ENCODE data around the gene PTGER2.

Gene PTGER2

DNA sequence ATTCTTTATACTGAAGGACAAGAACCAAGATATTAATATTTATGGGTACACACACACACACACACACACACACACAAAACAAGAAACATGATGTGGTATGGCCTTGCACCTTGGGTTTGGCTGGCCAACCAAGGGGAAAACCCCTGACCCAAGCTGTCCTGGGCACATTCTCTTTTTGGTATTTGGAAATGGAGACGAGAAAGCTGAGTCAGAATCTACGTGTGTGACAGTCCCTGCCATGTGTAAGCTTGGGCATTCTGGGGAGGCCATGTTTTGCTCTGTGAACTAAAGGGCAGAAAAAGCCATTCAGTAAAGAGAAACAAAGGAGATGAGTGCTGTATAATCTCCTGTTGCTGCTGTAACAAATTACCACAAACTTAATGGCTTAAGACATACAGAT, 35.6 kb downstream of the PTGER2 start:
- H2AFZ ChIP-seq (ENCODE audit: low read length), result no peak overlapping the region
- H3K9ac ChIP-seq (ENCODE audit: low read length), result no peak overlapping the region
- no peaks in the 10 kb centered on the region for H3K79me2 ChIP-seq (ENCODE audit: insufficient read depth, low read length)
- no peak overlapping the region for H3K27ac ChIP-seq (ENCODE audit: low read depth, low read length, poor library complexity, severe bottlenecking)
- no peaks in the 10 kb centered on the region for H3K4me1 ChIP-seq (ENCODE audit: insufficient read depth, low read length, severe bottlenecking)
- H3K27me3 ChIP-seq (ENCODE audit: insufficient read depth, low read length), result no peaks in the 10 kb centered on the region
- H3K9me2 ChIP-seq (ENCODE audit: low read depth, low read length), result no peaks in the 10 kb centered on the region
- TF ChIP-seq, protein P1, sequence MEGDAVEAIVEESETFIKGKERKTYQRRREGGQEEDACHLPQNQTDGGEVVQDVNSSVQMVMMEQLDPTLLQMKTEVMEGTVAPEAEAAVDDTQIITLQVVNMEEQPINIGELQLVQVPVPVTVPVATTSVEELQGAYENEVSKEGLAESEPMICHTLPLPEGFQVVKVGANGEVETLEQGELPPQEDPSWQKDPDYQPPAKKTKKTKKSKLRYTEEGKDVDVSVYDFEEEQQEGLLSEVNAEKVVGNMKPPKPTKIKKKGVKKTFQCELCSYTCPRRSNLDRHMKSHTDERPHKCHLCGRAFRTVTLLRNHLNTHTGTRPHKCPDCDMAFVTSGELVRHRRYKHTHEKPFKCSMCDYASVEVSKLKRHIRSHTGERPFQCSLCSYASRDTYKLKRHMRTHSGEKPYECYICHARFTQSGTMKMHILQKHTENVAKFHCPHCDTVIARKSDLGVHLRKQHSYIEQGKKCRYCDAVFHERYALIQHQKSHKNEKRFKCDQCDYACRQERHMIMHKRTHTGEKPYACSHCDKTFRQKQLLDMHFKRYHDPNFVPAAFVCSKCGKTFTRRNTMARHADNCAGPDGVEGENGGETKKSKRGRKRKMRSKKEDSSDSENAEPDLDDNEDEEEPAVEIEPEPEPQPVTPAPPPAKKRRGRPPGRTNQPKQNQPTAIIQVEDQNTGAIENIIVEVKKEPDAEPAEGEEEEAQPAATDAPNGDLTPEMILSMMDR (IDR thresholded peaks at IDR 0.05; ENCODE audit: low read length), result no peak
- TF ChIP-seq EZH2 (IDR thresholded peaks at IDR 0.05; ENCODE audit: borderline replicate concordance, low read length), result no peak
- H3F3A ChIP-seq (ENCODE audit: insufficient read depth, low read length), result no peaks in the 10 kb centered on the region
- no peaks in the 10 kb centered on the region for H3K36me3 ChIP-seq (ENCODE audit: insufficient read depth, low read length)
- H3K9me3 ChIP-seq (ENCODE audit: low read length), result no peaks in the 10 kb centered on the region
- no peak overlapping the region for H3K4me2 ChIP-seq (ENCODE audit: low read length)
- no peaks in the 10 kb centered on the region for H4K20me1 ChIP-seq (ENCODE audit: insufficient read depth, low read length)
- no peak overlapping the region for H3K4me3 ChIP-seq (ENCODE audit: low read depth, low read length, poor library complexity, severe bottlenecking)

DNA sequence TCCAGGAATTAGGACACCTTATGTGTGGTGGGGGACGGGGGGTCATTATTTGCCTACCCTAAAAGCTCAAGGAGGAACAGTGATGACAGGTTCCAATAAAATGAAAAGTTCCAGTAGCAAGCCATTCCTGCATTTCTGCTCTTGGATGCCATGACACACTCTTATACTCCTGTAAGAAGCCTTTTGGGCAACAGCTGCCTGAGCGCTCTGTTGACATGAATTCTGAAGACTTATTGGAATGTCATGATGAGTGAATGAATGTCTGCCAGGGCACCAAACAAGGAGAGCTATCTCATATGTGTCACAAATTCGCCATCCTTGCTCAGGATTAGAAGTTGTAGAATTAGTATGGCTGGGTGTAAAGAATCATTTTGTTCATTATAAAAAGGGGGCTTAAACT, 36.3 kb downstream of the PTGER2 start:
- no peak for TF ChIP-seq EZH2 (IDR thresholded peaks at IDR 0.05; ENCODE audit: borderline replicate concordance, low read length)
- TF ChIP-seq, protein P1 (IDR thresholded peaks at IDR 0.05; ENCODE audit: low read length), result no peak
- Histone ChIP-seq H3K79me2 (ENCODE audit: insufficient read depth, low read length) (no peaks in the 10 kb centered on the region), H3K36me3 (ENCODE audit: insufficient read depth, low read length) (no peaks in the 10 kb centered on the region), H3K4me2 (ENCODE audit: low read length) (no peak overlapping the region), H3K27me3 (ENCODE audit: insufficient read depth, low read length) (no peaks in the 10 kb centered on the region), H3K9me3 (ENCODE audit: low read length) (no peaks in the 10 kb centered on the region), H3K27ac (ENCODE audit: low read depth, low read length, poor library complexity, severe bottlenecking) (no peak overlapping the region), H2AFZ (ENCODE audit: low read length) (no peak overlapping the region), H3K4me1 (ENCODE audit: insufficient read depth, low read length, severe bottlenecking) (no peaks in the 10 kb centered on the region), H4K20me1 (ENCODE audit: insufficient read depth, low read length) (no peaks in the 10 kb centered on the region), H3K4me3 (ENCODE audit: low read depth, low read length, poor library complexity, severe bottlenecking) (no peak overlapping the region), H3F3A (ENCODE audit: insufficient read depth, low read length) (no peaks in the 10 kb centered on the region), H3K9ac (ENCODE audit: low read length) (no peak overlapping the region), H3K9me2 (ENCODE audit: low read depth, low read length) (no peaks in the 10 kb centered on the region)

DNA sequence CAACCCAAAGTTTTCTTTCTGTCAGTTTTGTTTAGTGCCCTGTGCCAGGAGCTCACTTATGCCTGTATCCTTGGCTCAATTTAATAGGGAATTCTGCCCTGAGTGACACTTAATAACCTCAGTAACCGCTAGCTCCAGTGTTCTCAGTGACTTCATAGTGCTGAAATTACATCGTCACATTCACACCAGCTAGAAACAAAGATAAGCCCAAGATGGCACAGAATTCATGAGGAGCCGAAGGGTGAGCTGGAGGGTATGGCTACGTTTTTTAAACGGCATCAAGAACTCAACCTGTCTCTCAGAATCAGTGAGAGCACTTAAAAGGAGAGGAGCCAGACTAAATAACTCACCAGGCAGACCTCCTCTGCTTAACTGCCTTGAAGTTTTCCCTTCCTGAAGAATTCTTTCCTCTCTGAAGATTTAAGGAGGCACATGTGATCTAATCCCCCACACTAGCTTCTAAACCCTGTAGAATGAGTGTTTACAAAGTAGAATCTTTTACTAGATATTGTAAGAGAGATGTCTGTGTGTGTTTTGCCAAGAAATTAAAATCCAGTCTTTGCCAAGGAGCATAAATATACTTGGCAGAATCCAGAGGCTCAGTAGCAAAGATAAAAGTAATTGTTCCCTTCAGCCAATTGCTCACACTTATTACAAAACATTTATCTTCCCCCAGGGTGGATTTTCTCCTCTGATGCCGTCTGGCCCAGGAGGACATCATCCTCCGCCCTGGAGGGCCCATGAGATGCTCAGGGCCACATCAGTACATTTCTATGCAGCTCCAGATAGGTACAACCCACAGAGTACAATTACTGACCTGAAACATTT, 37.3 kb downstream of the PTGER2 start:
- no peak overlapping the region for H3K4me2 ChIP-seq (ENCODE audit: low read length)
- no peaks in the 10 kb centered on the region for H3K9me3 ChIP-seq (ENCODE audit: low read length)
- no peaks in the 10 kb centered on the region for H3K27me3 ChIP-seq (ENCODE audit: insufficient read depth, low read length)
- no peak overlapping the region for H2AFZ ChIP-seq (ENCODE audit: low read length)
- H3K36me3 ChIP-seq (ENCODE audit: insufficient read depth, low read length), result no peaks in the 10 kb centered on the region
- no peaks in the 10 kb centered on the region for H3F3A ChIP-seq (ENCODE audit: insufficient read depth, low read length)
- no peaks in the 10 kb centered on the region for H3K9me2 ChIP-seq (ENCODE audit: low read depth, low read length)
- no peak overlapping the region for H3K9ac ChIP-seq (ENCODE audit: low read length)
- no peaks in the 10 kb centered on the region for H4K20me1 ChIP-seq (ENCODE audit: insufficient read depth, low read length)
- no peaks in the 10 kb centered on the region for H3K79me2 ChIP-seq (ENCODE audit: insufficient read depth, low read length)
- no peak overlapping the region for H3K27ac ChIP-seq (ENCODE audit: low read depth, low read length, poor library complexity, severe bottlenecking)
- no peak for TF ChIP-seq EZH2 (IDR thresholded peaks at IDR 0.05; ENCODE audit: borderline replicate concordance, low read length)
- TF ChIP-seq, protein P1 (IDR thresholded peaks at IDR 0.05; ENCODE audit: low read length), result no peak
- no peak overlapping the region for H3K4me3 ChIP-seq (ENCODE audit: low read depth, low read length, poor library complexity, severe bottlenecking)
- no peaks in the 10 kb centered on the region for H3K4me1 ChIP-seq (ENCODE audit: insufficient read depth, low read length, severe bottlenecking)
